WTC11 (cell line): ENCODE data around the gene PLXNB2.

Experiments used
- CREB1 ChIP-seq: sonication (generic); formaldehyde crosslinking; IDR thresholded peaks from 2 replicates; pipeline ENCODE4 v1.8.0; 2023; ENCODE audit warnings: mild to moderate bottlenecking, missing genetic modification reagents
- CTCF ChIP-seq: fragments of 200-600 bp; IDR thresholded peaks from 2 replicates; pipeline ENCODE4 v1.8.0; 2022; ENCODE audit warnings: antibody characterized with exemption
- FOXK1 ChIP-seq: sonication (generic); formaldehyde crosslinking; IDR thresholded peaks from 2 replicates; pipeline ENCODE4 v1.8.0; 2022; ENCODE audit warnings: mild to moderate bottlenecking, moderate library complexity, missing genetic modification reagents
- FOXP1 ChIP-seq: sonication (generic); formaldehyde crosslinking; IDR thresholded peaks from 2 replicates; pipeline ENCODE4 v1.8.0; 2022; ENCODE audit warnings: missing genetic modification reagents, mild to moderate bottlenecking, moderate library complexity, borderline replicate concordance
- GRHL2 ChIP-seq: fragments of 250-450 bp; sonication (Bioruptor Pico); IDR thresholded peaks from 2 replicates; pipeline ENCODE4 v1.8.0; 2022; ENCODE audit warnings: mild to moderate bottlenecking, moderate library complexity; ENCODE audit not compliant: insufficient replicate concordance, severe bottlenecking
- NFYB ChIP-seq: sonication (generic); formaldehyde crosslinking; conservative IDR thresholded peaks from 2 replicates; pipeline ENCODE4 v1.8.0; 2022; ENCODE audit warnings: low read depth, missing genetic modification reagents
- RELA ChIP-seq: sonication (generic); formaldehyde crosslinking; IDR thresholded peaks from 2 replicates; pipeline ENCODE4 v1.8.1; 2022; ENCODE audit warnings: missing genetic modification reagents, mild to moderate bottlenecking, borderline replicate concordance
- TCF7 ChIP-seq: sonication (generic); formaldehyde crosslinking; IDR thresholded peaks from 2 replicates; pipeline ENCODE4 v1.8.0; 2022; ENCODE audit warnings: mild to moderate bottlenecking, low read depth, missing genetic modification reagents, moderate library complexity
- TF ChIP-seq, protein P1 (sequence below): sonication (generic); formaldehyde crosslinking; IDR thresholded peaks from 2 replicates; pipeline ENCODE4 v1.8.0; 2022; ENCODE audit warnings: mild to moderate bottlenecking, missing genetic modification reagents
- TF ChIP-seq, protein P2 (sequence below): sonication (generic); formaldehyde crosslinking; IDR thresholded peaks from 2 replicates; pipeline ENCODE4 v1.8.1; 2023; ENCODE audit warnings: mild to moderate bottlenecking, missing genetic modification reagents, moderate library complexity

DNA sequence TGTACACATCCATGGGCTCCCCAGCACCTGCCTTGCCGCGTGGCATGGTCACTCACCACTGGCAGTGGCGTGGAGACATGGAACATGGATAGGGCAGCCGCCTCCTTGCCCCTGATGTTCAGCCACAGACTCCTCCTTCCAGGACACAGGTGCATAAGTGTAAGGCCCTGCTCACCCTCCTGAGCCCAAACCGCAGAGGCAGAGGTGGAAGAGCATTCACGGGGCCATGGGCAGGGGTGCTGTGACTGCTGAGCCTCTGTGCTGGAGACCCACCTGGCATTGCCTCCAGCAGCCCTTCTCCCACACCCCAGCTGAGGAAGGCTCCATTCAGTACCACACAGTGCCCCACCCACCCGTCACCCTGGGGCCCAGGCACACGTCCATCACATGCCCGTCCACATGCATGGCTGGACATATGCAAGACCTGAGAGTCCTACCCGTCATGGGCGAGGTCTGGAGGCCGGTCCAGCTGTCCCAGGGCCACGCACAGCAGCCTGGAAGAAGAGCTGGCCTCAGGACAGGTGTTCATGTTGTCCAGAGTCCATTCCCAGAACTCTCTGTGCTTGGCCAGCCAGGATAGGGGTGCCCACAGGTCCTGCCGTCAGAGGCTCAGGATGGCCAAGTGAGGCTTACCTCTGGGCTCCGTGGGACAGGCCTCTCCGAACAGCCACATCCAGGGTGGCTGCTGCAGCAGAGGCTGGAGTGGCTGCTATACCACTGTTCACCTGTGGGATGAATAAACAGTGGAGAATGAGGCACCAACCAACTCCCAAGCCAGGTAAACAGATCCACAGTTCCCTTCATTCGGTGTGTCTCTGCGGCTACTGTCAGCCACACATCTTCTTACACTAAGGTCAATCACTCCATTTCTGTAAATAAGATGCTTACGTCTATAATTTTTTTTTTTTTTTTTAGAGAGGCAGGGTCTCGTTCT, 60.9 kb downstream of the PLXNB2 start:
- TF ChIP-seq CTCF (no peak), FOXK1 (CRISPR knock-in tag) (no peak), FOXP1 (CRISPR knock-in tag) (no peak), TCF7 (CRISPR knock-in tag) (no peak), RELA (CRISPR knock-in tag) (no peak), NFYB (CRISPR knock-in tag) (no peak), CREB1 (CRISPR knock-in tag) (no peak), GRHL2 (CRISPR knock-in tag) (no peak)
- TF ChIP-seq, protein P1, sequence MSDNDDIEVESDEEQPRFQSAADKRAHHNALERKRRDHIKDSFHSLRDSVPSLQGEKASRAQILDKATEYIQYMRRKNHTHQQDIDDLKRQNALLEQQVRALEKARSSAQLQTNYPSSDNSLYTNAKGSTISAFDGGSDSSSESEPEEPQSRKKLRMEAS (CRISPR knock-in tag): no peak
- TF ChIP-seq, protein P2, sequence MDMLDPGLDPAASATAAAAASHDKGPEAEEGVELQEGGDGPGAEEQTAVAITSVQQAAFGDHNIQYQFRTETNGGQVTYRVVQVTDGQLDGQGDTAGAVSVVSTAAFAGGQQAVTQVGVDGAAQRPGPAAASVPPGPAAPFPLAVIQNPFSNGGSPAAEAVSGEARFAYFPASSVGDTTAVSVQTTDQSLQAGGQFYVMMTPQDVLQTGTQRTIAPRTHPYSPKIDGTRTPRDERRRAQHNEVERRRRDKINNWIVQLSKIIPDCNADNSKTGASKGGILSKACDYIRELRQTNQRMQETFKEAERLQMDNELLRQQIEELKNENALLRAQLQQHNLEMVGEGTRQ (CRISPR knock-in tag): no peak
